WTC11 (cell line): ENCODE results near the gene ESRRA.

Source experiments
- ATF1 ChIP-seq: sonication (generic); formaldehyde crosslinking; IDR thresholded peaks from 2 replicates; pipeline ENCODE4 v1.8.1; 2023; ENCODE audit warnings: mild to moderate bottlenecking, moderate library complexity, missing genetic modification reagents
- CTCF ChIP-seq: fragments of 200-600 bp; IDR thresholded peaks from 2 replicates; pipeline ENCODE4 v1.8.0; 2022; ENCODE audit warnings: antibody characterized with exemption
- E2F5 ChIP-seq: sonication (generic); formaldehyde crosslinking; IDR thresholded peaks from 2 replicates; pipeline ENCODE4 v1.8.1; 2022; ENCODE audit warnings: mild to moderate bottlenecking, moderate library complexity, missing genetic modification reagents
- FOXJ3 ChIP-seq: sonication (generic); formaldehyde crosslinking; IDR thresholded peaks from 2 replicates; pipeline ENCODE4 v1.9.0; 2021; ENCODE audit warnings: missing genetic modification reagents, mild to moderate bottlenecking, borderline replicate concordance
- GTF2I ChIP-seq: fragments of 250-450 bp; sonication (Bioruptor Pico); conservative IDR thresholded peaks from 2 replicates; pipeline ENCODE4 v1.4.0; 2021; ENCODE audit warnings: mild to moderate bottlenecking
- SMAD4 ChIP-seq: sonication (generic); formaldehyde crosslinking; IDR thresholded peaks from 2 replicates; pipeline ENCODE4 v1.8.0; 2022; ENCODE audit warnings: mild to moderate bottlenecking, missing genetic modification reagents
- TP53 ChIP-seq: sonication (generic); formaldehyde crosslinking; IDR thresholded peaks from 2 replicates; pipeline ENCODE4 v1.8.1; 2023; ENCODE audit warnings: mild to moderate bottlenecking, missing genetic modification reagents

- TF ChIP-seq CTCF = no peak
- no peak for TF ChIP-seq SMAD4 (CRISPR knock-in tag)
- TF ChIP-seq FOXJ3 (CRISPR knock-in tag) = no peak
- TF ChIP-seq GTF2I = no peak
- no peak for TF ChIP-seq ATF1 (CRISPR knock-in tag)
- no peak for TF ChIP-seq TP53
- TF ChIP-seq E2F5 (CRISPR knock-in tag) = no peak
Observed at GRCh38 chr11:64349025-64349387, 43.7 kb downstream of the ESRRA start.
